Effector memory CD4-positive, alpha-beta T cell (primary cell): Measurements from ENCODE around the gene CERCAM.

Source experiments
- DNase-seq, 3 donors: peaks; one replicate each; pipeline ENCODE4 v3.0.0-alpha.2; 2020
- H3K27ac ChIP-seq: 2 replicates; pipeline ENCODE4 v1.7.0; 2013; ENCODE audit warnings: mild to moderate bottlenecking, low read length, moderate library complexity; ENCODE audit not compliant: insufficient read depth, poor library complexity, severe bottlenecking
- H3K27me3 ChIP-seq: replicated peaks from 2 replicates; pipeline ENCODE4 v1.7.0; 2013; ENCODE audit warnings: mild to moderate bottlenecking, low read length; ENCODE audit not compliant: insufficient read depth, control insufficient read depth, poor library complexity, severe bottlenecking
- H3K36me3 ChIP-seq: 2 replicates; pipeline ENCODE4 v1.7.0; 2013; ENCODE audit warnings: mild to moderate bottlenecking, low read length, moderate library complexity; ENCODE audit not compliant: control insufficient read depth, insufficient read depth
- H3K4me1 ChIP-seq: 2 replicates; pipeline ENCODE4 v1.7.0; 2013; ENCODE audit warnings: low read length, mild to moderate bottlenecking; ENCODE audit not compliant: control insufficient read depth, insufficient read depth, poor library complexity, severe bottlenecking
- H3K4me3 ChIP-seq: 2 replicates; pipeline ENCODE4 v1.7.0; 2013; ENCODE audit warnings: low read length, low read depth, mild to moderate bottlenecking; ENCODE audit not compliant: insufficient read depth, poor library complexity, severe bottlenecking
- H3K9me3 ChIP-seq: 2 replicates; pipeline ENCODE4 v1.7.0; 2013; ENCODE audit warnings: mild to moderate bottlenecking, low read length, moderate library complexity; ENCODE audit not compliant: control insufficient read depth

The CERCAM gene

GRCh38 chr9:128384801-128385495 lies 35.7 kb upstream of the CERCAM start:
- Histone ChIP-seq H3K27me3 (no peaks in the 10 kb centered on the region), H3K9me3 (no peaks in the 10 kb centered on the region), H3K36me3 (peaks cover 73% of the 10 kb centered on the region), H3K27ac (no peak overlapping the region), H3K4me1 (no peaks in the 10 kb centered on the region), H3K4me3 (no peak overlapping the region)
- no peak for DNase-seq

- Histone ChIP-seq H3K27ac (no peak overlapping the region), H3K4me3 (no peak overlapping the region), H3K4me1 (no peaks in the 10 kb centered on the region), H3K36me3 (peaks cover 71% of the 10 kb centered on the region), H3K27me3 (no peaks in the 10 kb centered on the region), H3K9me3 (no peaks in the 10 kb centered on the region)
- no peak for DNase-seq
Observed at GRCh38 chr9:128385496-128386460, 34.9 kb upstream of the CERCAM start.

GRCh38 chr9:128388150-128388549 lies 32.5 kb upstream of the CERCAM start:
- no peaks in the 10 kb centered on the region for H3K9me3 ChIP-seq
- no peak for DNase-seq
- H3K27me3 ChIP-seq: no peaks in the 10 kb centered on the region
- H3K4me1 ChIP-seq: no peaks in the 10 kb centered on the region
- peaks cover 70% of the 10 kb centered on the region for H3K36me3 ChIP-seq
- no peak overlapping the region for H3K27ac ChIP-seq
- no peak overlapping the region for H3K4me3 ChIP-seq

- no peaks in the 10 kb centered on the region for H3K9me3 ChIP-seq
- DNase-seq: no peak
- H3K36me3 ChIP-seq: peaks cover 63% of the 10 kb centered on the region
- H3K4me3 ChIP-seq: no peak overlapping the region
- H3K27ac ChIP-seq: no peak overlapping the region
- no peaks in the 10 kb centered on the region for H3K4me1 ChIP-seq
- no peaks in the 10 kb centered on the region for H3K27me3 ChIP-seq
Observed at GRCh38 chr9:128389395-128390149, 31.1 kb upstream of the CERCAM start.

- Histone ChIP-seq H3K4me3 (no peak overlapping the region), H3K9me3 (no peaks in the 10 kb centered on the region), H3K27ac (no peak overlapping the region), H3K4me1 (no peaks in the 10 kb centered on the region), H3K27me3 (no peaks in the 10 kb centered on the region), H3K36me3 (peaks cover 56% of the 10 kb centered on the region)
- no peak for DNase-seq
Observed at GRCh38 chr9:128390150-128390812, 30.4 kb upstream of the CERCAM start.

GRCh38 chr9:128390813-128391711 lies 29.6 kb upstream of the CERCAM start:
- Histone ChIP-seq H3K4me3 (no peak overlapping the region), H3K9me3 (no peaks in the 10 kb centered on the region), H3K36me3 (peaks cover 49% of the 10 kb centered on the region), H3K27me3 (no peaks in the 10 kb centered on the region), H3K27ac (no peak overlapping the region), H3K4me1 (no peaks in the 10 kb centered on the region)
- DNase-seq: no peak

GRCh38 chr9:128391956-128392301 lies 28.7 kb upstream of the CERCAM start:
- no peaks in the 10 kb centered on the region for H3K9me3 ChIP-seq
- H3K36me3 ChIP-seq: peaks cover 40% of the 10 kb centered on the region
- no peak overlapping the region for H3K27ac ChIP-seq
- no peaks in the 10 kb centered on the region for H3K4me1 ChIP-seq
- H3K27me3 ChIP-seq: no peaks in the 10 kb centered on the region
- no peak for DNase-seq
- no peak overlapping the region for H3K4me3 ChIP-seq

- no peaks in the 10 kb centered on the region for H3K4me1 ChIP-seq
- H3K27ac ChIP-seq: no peak overlapping the region
- H3K27me3 ChIP-seq: no peaks in the 10 kb centered on the region
- H3K9me3 ChIP-seq: no peaks in the 10 kb centered on the region
- no peak overlapping the region for H3K4me3 ChIP-seq
- DNase-seq: no peak
- H3K36me3 ChIP-seq: peaks cover 34% of the 10 kb centered on the region
Observed at GRCh38 chr9:128392302-128393144, 28.1 kb upstream of the CERCAM start.
